Neural crest cell (in vitro differentiated cells): Measurements from ENCODE around the gene ARHGEF12. TPM values are rescaled to one million over a fixed set of nuclear protein-coding genes. Genes with fewer than 3 reads are reported as not detected.

Experiments used
- DNase-seq: peaks from one replicate; pipeline ENCODE4 v3.0.0; 2021; ENCODE audit warnings: low read depth, mixed read lengths, low spot score
- H3K27ac Mint-ChIP-seq: one replicate; pipeline ENCODE4 v1.8.0; 2021; ENCODE audit warnings: mild to moderate bottlenecking, mixed read lengths; ENCODE audit not compliant: unreplicated experiment
- H3K27me3 Mint-ChIP-seq: 2 replicates; pipeline ENCODE4 v1.8.0; 2021; ENCODE audit warnings: low read depth, mild to moderate bottlenecking, mixed read lengths
- H3K36me3 Mint-ChIP-seq: 2 replicates; pipeline ENCODE4 v1.8.0; 2021; ENCODE audit warnings: low read depth, mild to moderate bottlenecking, mixed read lengths
- H3K4me1 Mint-ChIP-seq: 2 replicates; pipeline ENCODE4 v1.8.0; 2021; ENCODE audit warnings: mixed read lengths
- H3K4me3 Mint-ChIP-seq: one replicate; pipeline ENCODE4 v1.8.0; 2021; ENCODE audit warnings: mild to moderate bottlenecking, mixed read lengths
- H3K9me3 Mint-ChIP-seq: 2 replicates; pipeline ENCODE4 v1.8.0; 2021; ENCODE audit warnings: mixed read lengths
- CTCF ChIP-seq: fragments of 200-600 bp; sonication (generic); conservative IDR thresholded peaks from 2 replicates; pipeline ENCODE4 v1.5.0; 2021; ENCODE audit warnings: antibody characterized with exemption, mild to moderate bottlenecking
- total RNA-seq: library from RNA; stranded (reverse); gene quantifications from 2 replicates; pipeline ENCODE4 v1.2.1, GENCODE V29; 2021

Gene ARHGEF12
- total RNA-seq, 1 donor from 2014 or later: 66.2 TPM

GRCh38 chr11:120526241-120526640 lies 190.0 kb downstream of the ARHGEF12 start:
- no peak overlapping the region for H3K27ac Mint-ChIP-seq
- peaks cover 12% of the 10 kb centered on the region for H3K27me3 Mint-ChIP-seq
- no peak for TF ChIP-seq CTCF
- no peaks in the 10 kb centered on the region for H3K9me3 Mint-ChIP-seq
- peaks cover 9% of the 10 kb centered on the region for H3K4me1 Mint-ChIP-seq
- H3K4me3 Mint-ChIP-seq: no peak overlapping the region
- H3K36me3 Mint-ChIP-seq: no peaks in the 10 kb centered on the region
- no peak for DNase-seq

- Mint-ChIP-seq H3K27me3 (peaks cover 12% of the 10 kb centered on the region), H3K4me3 (no peak overlapping the region)
- DNase-seq: peak; percentile 29
Observed at GRCh38 chr11:120527111-120527761, 191.0 kb downstream of the ARHGEF12 start.

GRCh38 chr11:120528749-120529148 lies 192.5 kb downstream of the ARHGEF12 start:
- Mint-ChIP-seq H3K4me3 (no peak overlapping the region), H3K36me3 (no peaks in the 10 kb centered on the region), H3K27ac (no peak overlapping the region), H3K9me3 (no peaks in the 10 kb centered on the region), H3K4me1 (peaks cover 7% of the 10 kb centered on the region), H3K27me3 (peaks cover 9% of the 10 kb centered on the region)
- no peak for DNase-seq
- no peak for TF ChIP-seq CTCF

More at GRCh38 chr11:120527111-120527761, 191.0 kb downstream of the ARHGEF12 start:
- no peaks in the 10 kb centered on the region for H3K36me3 Mint-ChIP-seq
- TF ChIP-seq CTCF: peak; percentile 38
- H3K4me1 Mint-ChIP-seq: peaks cover 9% of the 10 kb centered on the region
- H3K9me3 Mint-ChIP-seq: no peaks in the 10 kb centered on the region
- H3K27ac Mint-ChIP-seq: no peak overlapping the region

GRCh38 chr11:120529214-120529613 lies 193.0 kb downstream of the ARHGEF12 start:
- Mint-ChIP-seq H3K4me3 (no peak overlapping the region), H3K36me3 (no peaks in the 10 kb centered on the region), H3K4me1 (peaks cover 7% of the 10 kb centered on the region), H3K27ac (no peak overlapping the region), H3K27me3 (peaks cover 9% of the 10 kb centered on the region), H3K9me3 (no peaks in the 10 kb centered on the region)
- TF ChIP-seq CTCF: no peak
- no peak for DNase-seq

GRCh38 chr11:120529911-120530310 lies 193.7 kb downstream of the ARHGEF12 start:
- no peaks in the 10 kb centered on the region for H3K36me3 Mint-ChIP-seq
- H3K9me3 Mint-ChIP-seq: no peaks in the 10 kb centered on the region
- no peak overlapping the region for H3K4me3 Mint-ChIP-seq
- H3K4me1 Mint-ChIP-seq: peaks cover 7% of the 10 kb centered on the region
- DNase-seq: no peak
- H3K27ac Mint-ChIP-seq: no peak overlapping the region
- H3K27me3 Mint-ChIP-seq: peaks cover 14% of the 10 kb centered on the region
- no peak for TF ChIP-seq CTCF
